NCI-H2029 treated with DMSO at 0.1 percent for 48 hours (cell line): ENCODE data around the gene PDE1C.
A peak's percentile ranks its signal among the peaks of the same experiment; 100 is the strongest.
"Not testable (repeated sequence)": the region's sequence is repeated elsewhere in the genome, so short reads cannot be mapped to it uniquely, and the experiment has no call there.

Source experiments
- DNase-seq: peaks from one replicate; lab custom pipeline; 2025; lab: John Stamatoyannopoulos, UW

Gene PDE1C

DNA sequence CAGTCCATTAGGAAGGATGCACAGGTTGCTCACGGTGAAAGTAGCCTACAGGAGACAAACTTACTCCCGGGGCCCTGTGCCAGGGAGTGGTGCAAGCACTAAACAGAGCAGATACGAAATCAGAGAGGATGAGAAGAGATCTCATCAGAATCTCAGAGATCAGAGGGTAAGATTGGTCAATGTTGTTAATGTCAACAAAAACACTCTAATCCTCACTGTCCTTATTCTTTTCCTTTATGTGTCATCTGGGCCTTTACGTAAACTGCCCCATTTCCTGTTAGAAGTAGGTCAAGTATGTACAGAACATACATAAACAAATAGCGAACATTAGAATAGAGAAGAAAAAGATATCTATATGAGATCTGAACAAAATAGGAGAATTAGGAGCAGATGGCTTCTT, 220.1 kb downstream of the PDE1C start:
- DNase-seq, result no peak

DNA sequence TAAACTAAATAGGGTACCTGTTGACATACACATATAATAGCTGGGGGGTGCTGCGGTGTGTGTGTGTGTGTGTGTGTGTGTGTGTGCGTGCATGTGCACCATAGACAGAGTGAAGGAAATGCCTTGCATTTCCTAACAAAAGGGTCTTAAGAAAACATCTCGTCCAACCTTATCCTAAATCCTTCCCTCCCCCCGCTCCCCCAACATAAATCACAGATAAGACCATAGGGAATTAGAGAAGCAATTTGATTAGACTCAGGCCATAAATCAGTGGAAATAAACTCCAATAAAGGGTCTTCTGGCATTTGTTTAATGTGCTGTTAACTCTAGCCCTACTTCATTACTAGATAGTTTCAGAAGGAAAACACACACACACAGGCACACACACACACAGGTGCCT, 234.7 kb downstream of the PDE1C start:
- no peak for DNase-seq

DNA sequence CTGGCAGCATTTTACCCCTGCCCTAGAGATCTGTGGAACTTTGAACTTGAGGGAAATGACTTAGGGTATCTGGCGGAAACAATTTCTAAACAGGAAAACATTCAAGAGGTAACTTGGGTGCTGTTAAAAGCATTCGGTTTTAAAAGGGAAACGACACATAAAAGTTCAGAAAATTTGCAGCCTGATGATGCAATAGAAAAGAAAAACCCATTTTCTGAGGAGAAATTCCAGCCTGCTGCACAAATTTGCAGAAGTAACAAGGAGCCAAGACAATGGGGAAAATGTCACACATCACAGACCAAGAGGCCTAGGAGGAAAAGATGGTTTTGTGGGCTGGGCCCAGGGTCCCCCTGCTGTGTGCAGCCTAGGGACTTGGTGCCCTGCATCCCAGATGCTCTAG, 236.6 kb downstream of the PDE1C start:
- not testable (repeated sequence) for DNase-seq

DNA sequence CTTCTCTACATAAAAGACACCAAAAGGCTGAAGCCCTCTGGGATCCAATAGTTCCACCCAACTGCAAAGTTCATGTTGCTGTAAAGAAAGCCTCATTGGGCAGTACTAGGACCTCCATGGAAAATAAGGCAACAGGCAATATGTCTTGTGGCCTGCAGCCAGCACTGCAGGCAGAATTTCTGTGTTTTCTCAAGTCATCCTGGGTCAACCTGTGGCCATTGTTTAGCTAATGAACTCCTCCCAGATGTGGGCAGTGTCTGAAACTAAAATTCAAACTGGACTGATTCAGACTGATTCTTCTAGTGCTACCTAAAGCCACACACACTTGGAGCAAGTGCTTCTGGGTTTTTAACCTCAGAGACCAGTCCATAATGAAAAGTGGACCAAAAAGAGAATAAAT, 241.7 kb downstream of the PDE1C start:
- DNase-seq, result no peak

DNA sequence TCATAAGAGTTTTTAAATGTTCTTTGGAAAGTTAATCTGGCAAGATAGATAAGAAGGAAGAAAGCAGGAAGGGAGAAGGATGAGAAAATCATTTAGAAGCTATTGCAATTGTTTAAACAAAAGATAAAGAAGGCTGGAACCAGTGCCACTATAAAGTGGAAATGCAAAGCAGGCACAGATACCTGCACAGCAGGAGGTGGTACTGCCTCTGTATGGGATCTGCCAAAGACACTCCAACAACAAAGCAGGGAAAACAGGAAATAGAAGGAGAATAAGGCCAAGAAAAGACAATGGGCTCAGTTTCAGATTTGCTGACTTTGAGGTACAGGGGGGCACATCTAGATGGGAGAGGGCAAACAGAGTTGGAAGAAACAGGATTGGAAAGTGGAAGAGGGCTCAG, 244.6 kb downstream of the PDE1C start:
- DNase-seq, result no peak

DNA sequence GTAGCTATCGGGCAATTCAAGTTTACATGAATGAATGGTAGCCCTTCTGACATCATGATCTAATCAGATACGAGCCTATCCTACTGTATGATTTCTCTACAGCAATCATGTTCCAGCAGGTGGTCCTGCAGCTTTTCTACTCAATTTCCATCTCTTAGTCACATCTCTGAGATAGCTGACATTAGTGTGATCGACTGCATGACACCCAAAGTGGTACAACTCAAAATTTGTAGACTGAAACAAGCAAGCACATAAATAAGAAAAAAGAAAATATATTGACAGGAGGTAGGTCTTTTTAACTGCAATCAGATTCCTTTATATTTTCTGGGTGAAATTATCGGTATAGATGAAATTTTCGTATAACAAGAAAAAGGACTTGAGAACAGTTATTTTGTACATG, 251.2 kb downstream of the PDE1C start:
- DNase-seq, result no peak

DNA sequence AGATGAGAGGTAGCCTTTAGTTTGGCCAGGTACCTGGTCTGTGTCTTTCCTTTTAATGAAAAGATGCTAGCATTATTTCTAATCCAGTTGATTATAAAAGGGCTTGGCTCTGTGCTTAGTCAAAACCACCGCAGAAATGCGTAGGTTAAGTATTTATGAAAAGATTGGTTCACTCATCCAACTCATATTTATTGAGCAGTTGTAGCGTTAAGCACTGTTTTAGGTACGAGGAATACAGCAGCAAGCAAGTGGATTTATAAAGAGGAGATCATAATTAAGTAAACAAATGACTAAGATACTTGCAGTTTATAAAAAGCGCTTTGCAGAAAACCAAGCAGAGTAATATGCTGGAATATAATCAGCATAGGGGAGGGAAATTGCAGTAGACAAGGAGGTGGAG, 253.4 kb downstream of the PDE1C start:
- no peak for DNase-seq

DNA sequence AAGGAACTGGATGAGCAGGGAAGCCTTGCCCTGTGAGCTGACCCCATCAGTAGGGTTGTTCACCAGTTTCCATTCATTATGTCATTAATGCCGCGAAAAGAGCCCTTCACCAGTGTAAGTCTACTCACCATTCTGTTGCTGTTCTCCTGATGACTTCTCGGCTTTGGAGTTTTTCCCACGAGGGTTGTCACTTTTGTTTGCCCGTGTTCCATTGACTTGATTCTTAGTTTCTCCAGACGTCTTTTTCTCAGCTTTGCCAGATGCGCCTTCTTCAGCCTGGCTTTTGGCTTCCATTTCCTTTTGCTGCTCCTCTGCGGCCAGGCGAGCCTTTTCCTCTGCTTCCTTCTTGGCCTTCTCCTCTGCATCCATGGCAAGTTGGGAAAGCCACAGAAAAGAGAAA, 254.4 kb downstream of the PDE1C start:
- DNase-seq, result no peak

DNA sequence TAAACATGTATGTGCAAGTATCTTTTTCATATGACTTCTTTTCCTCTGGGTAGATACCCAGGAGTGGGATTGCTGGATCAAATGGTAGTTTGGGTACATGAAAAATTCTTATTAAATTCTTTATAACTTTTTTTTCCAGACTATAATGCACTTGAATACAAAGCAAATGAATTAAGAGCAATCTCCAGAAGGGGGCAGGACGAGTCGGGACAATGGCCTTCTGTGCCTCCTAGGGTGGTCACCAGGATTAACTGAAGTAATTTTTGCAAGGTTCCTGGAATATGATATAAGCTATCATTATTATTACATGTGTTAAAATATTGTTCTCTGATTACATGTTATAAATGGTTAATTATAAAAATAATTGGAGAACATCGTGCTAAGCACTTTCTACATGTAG, 256.0 kb downstream of the PDE1C start:
- DNase-seq, result no peak

DNA sequence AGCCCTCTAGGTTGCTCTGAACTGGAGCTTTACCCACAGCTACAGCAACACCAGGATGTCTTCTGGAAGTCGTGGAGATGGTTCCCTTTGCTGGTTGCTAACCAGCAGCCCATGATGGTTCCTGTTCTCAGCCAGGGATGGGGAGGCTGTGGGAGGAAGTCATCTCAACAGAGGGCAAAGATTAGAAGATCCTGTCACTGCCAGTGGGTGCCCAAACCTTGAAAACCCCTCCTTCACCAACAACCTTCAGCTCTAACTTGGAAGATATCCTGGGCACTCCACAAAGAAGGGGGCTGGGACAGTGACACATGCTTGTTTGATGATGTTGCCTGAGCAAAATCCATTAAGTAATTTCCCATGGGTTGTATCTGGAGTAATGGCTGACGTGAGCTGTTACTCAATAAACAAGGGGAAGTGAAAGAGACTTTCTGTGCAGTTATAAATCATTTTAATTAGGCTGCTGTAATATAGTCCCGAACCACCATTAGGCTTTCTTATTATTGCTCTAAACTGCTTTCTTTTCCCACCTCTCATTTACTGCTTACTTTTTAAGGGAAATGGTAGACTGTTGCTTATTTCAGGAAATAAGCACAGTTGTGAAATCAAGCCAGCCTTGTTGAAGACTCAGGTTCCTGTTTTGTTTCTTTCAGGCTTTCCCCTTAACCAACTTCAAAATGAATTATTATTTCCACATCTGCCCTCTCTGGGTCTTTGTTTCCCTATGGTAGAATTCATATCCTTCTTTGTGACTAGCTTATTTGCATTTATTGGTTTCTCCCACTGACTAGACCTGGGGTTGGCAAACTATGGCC, 258.4 kb downstream of the PDE1C start:
- DNase-seq, result no peak

DNA sequence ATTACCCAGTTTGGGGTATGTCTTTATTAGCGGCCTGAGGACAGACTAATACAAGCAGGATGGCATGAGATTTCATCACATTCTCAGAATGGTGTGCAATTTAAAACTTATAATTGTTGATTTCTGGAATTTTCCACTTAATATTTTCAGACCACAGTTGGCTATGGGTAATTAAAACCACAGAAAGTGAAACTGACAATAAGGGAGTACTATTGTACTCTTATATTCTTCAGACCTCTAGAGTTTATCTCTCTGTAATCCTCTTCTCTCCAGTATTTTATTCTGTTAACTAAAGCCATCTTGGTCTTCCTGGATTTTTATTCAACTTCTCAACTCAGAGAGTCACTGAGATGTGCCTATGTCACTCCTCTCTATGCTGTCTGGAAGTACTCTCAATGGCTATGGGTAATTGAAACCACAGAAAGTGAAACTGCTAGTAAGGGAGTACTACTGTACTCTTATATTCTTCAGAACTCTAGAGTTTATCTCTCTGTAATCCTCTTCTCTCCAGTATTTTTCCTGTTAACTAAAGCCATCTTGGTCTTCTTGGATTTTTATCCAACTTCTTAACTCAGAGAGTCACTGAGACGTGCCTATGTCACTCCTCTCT, 264.9 kb downstream of the PDE1C start:
- no peak for DNase-seq

DNA sequence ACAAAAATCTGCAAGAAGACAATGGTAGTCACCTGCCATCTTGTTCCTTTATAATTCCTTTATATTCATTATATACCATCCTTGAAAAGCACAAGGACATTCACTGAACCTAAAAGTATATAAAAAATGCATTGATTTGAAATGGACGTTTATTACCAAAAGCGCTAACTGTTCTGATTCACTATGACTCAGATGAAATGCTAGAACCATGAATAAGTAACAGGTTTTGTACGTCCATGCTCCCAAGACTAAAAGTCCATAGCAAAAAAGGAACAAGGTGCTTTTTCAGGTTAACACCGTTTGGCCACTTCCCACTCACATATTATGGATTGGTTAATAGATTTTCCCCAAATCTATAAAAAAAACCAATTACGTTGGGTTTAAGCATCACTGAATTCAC, 273.8 kb downstream of the PDE1C start:
- no peak for DNase-seq

DNA sequence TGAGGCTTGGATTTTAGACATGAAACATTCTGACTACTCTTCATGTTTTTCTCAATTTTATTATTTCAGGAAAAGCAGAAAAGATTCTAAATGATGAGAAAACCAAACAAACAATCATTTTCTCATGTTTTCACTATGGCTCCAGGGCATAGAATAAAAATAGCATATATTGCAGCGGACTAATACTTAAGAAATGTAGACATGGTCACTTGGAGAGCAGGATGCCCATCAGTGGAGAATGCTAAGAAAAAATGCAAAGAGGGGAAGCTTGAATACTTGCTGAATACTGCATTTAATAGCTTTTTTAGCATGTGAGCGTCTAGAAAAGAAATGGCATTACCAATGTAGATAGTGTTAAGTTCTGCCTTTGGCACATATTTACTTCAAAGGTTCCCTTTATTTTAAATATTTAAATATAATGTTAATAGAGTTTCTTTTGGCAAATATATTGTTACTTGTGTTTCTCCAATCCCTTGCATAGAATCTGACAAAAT, 275.3 kb downstream of the PDE1C start:
- no peak for DNase-seq

DNA sequence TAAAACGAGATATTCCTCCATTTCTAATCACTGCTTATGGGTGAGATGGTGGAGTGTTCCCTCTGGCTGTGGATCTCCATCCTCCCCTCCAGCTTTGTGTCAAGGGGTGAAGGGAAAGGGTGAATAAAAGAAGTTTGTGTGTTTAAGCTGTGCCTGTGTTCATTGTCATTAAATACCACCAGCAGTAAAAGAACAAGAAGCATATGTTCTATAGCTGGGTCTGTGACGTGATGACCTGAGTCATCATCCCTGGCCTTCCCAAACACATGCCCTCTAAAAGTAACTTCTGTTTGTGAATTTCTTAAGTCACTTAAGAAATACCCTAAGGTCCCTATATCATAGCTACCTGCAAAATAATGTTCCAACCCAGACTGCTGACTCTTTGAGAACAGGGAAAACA, 278.3 kb downstream of the PDE1C start:
- no peak for DNase-seq

DNA sequence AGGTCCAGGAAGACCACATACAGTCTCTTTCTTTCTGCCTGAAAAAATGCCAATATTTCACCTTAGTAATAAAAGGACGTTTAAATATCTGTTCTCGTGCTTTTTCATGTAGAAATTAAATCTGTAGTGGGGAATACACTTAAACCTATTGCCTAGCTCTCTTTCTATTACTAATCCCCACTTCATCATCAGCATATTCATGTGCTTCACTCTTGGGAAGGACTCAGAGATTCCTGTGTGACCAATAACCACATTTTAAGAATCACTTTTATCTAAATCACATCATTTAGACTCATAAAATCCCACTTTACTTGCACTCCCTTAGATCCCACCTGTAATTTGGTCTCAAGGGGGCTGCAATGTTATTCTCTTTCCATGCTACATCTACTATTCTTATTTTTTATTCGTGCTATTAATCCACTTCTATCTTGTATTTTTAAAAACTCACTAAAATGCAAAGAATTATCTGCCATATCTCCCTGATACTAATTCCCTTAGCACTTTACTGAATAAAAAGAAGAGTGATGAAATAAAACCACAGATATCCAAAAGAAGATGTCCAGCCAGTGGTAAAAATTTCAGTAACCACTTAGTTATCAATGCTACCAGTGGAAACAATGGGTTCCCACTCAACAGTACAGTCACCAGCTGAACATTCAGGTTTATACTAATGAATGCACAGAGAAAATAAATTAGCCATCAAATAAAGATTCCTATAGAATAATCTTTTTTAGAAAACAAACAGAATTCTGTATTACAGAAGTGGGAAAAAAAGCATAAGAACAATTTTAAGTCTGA, 281.1 kb downstream of the PDE1C start:
- DNase-seq, result no peak

DNA sequence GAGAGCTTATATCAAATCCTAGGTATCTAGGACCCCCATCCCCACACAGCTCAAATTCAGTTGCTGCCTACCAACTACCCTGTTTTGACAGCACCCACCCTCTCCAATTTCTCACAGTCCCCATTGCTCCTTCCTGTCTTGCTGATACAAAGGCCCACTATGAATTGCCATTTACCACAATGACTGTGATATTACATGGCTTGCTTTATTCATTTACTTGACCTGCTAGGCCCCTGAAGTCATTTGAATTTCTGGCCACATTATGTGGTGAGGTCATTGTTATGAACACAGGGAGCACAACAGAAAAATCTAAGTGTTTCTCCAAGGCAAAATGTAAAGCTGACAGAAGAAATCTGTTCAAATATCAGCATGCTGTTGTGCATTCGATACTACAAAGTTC, 281.8 kb downstream of the PDE1C start:
- no peak for DNase-seq

DNA sequence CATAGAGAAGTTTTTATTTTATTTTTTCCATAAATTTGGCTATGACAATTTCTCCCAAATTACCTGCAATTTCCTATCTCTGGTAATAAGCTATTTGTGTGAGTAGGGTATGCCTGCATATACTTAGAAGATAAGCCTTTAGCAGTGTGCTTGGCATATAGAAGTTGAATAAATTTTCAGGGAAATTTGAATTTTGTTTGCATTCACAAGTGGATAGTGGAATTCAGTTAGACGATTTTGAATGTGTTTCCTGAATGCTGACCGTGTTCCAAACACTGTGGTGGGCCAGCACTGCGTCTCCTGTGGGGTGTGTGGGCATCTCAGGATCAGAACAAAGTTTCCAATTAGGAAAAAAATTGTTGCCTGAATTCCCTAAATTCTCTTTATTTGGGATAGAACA, 283.9 kb downstream of the PDE1C start:
- DNase-seq, result no peak

DNA sequence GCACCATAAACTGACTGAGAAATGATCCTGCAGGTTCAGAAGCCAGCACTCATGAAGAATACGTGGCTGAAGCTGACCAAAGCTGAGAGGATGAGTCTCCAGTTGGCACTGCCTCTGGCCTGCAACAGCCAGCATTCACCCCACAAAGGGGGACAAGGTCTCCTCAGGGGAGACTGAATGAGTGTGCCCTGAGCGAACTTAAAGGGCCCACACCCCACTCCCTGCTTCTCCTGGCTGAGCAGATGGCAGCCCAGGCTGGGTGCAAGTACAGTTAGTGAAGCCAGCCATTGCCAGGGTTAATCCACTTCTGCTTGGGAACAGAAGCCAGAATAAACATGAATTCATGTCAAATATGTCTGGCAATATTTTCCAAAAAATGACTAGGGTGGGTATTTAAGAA, 285.1 kb downstream of the PDE1C start:
- DNase-seq, result no peak

DNA sequence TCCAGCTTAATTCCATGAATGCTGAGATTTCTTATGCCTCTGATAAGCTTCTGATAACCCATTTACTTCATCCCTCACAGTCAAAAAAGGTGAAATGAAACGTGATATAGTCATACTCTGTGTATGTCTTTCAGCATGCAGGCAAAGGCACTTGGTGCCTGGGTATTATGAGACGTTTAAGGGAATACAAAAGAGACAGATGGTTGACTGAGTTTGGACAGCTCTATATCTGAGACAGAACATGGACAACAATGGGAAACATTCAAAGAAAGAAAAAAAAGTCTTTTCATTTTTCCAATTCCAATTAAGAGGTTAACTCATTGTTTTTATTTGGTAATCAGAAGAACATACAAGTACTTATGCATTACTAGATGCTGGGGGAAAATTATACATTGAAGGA, 287.0 kb downstream of the PDE1C start:
- DNase-seq, result no peak

DNA sequence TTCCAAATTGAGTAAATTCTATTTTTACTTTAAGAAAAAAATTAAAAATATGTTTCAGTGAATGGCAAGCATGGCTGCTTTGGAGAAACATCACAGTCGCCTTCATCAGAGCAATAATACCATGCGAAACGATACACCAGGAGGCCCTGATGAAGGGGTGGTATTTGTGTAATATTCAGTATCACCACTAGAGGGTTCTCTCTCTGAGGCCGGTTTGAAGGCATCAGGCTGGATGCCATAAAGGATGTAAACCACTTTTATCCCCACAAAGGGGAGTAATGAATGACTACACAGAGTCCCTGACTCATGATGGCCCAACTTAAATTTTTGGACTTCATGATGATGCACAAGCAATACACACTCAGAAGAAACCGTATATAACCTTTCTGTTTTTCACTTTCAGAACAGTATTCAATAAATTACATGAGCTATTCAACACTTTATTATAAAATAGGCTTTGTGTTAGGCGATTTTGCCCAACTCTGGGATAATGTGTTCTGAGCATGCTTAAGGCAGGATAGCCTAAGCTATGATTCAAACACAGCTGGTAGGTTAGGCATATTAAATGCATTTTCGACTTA, 287.7 kb downstream of the PDE1C start:
- DNase-seq, result peak; percentile 59

DNA sequence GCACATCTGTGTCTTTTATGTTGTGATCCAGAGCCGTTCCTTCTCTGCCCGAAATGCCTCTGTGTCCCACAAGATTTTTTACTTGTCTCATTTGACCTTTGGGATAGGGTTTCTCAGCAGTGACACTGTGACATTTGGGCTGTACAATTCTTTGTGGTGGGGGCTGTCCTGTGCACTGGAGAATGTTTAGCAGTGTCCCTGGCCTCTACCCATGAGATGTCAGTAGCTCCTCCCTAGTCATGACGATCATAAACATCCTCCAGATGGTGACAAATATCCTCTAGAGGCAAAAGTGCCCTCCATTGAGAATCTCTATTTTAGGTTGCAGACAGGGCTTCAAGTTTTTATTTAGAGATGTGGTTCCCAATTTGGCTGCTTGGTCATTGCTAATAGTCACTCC, 291.9 kb downstream of the PDE1C start:
- no peak for DNase-seq

DNA sequence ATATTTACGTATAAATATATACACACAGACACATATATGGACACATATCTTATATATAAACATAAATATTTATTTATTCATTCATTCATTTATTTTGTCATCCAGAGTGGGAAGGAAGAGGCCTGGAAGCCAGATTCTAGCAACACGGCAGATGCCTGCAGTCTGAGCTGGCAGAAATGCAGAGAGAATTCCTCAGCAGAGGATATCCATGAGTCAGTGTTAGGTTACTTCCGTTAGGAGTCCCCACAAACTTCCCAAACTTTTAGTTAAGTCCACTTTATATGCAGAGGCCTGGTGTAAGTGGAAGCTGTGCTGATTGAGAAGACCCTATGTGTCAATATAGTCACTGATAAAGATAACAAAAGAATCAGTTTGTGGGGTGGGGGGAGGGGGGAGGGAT, 293.6 kb downstream of the PDE1C start:
- no peak for DNase-seq

DNA sequence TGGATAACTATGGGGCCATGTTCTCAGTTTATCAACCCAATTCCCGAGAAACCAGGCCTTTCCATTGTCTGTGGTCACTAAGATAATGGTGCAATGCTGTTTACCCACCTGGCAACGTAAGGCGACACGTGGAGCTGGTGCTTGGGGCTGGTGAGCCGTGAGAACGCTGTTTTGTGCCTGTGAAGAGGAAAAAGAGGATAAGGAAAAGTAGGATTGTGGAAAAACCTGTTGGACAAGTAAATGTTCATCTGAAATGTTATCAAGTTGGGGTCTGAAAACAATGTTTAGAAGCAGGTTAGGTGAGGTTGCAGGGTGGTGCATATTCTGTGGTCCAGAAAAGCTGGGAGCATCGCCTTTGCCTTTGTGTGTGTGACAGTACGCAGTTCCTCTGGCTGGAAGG, 294.7 kb downstream of the PDE1C start:
- DNase-seq, result peak; percentile 17
